Common myeloid progenitor, CD34-positive (primary cell): ENCODE results near the gene NRL.

Experiments
- CTCF ChIA-PET: fragments of 350-600 bp; sonication (Branson Sonifier 250); formaldehyde crosslinking; loops from one replicate; lab custom pipeline; 2021; ENCODE audit warnings: antibody characterized with exemption; lab: Charles Lee
- POLR2A ChIA-PET: fragments of 350-600 bp; sonication (Branson Sonifier 250); formaldehyde crosslinking; loops from one replicate; lab custom pipeline; 2021; ENCODE audit warnings: antibody characterized with exemption; lab: Charles Lee
- DNase-seq, 3 donors: peaks; one replicate each; pipeline versions ENCODE4 v3.0.0 to v3.0.0-alpha.2; 2013
- H3K27ac ChIP-seq, 2 experiments: 1 replicate in 1 of 2; 2 replicates in 1 of 2; pipeline ENCODE4 v1.7.0; 2013; ENCODE audit warnings: inconsistent platforms in 2 of 2, low read length in 2 of 2, mild to moderate bottlenecking in 2 of 2, low read depth in 1 of 2, moderate library complexity in 1 of 2; ENCODE audit not compliant: severe bottlenecking in 2 of 2, insufficient read depth in 1 of 2, poor library complexity in 1 of 2
- H3K27me3 ChIP-seq, 5 experiments: replicated peaks in 2 of 5; 1 replicate in 3 of 5; 2 replicates in 2 of 5; pipeline versions ENCODE4 v1.6.1 to v1.7.0; 2013; ENCODE audit warnings: low read length in 4 of 5, mild to moderate bottlenecking in 2 of 5, moderate library complexity in 2 of 5, inconsistent platforms in 1 of 5; ENCODE audit not compliant: insufficient read depth in 5 of 5, control insufficient read depth in 4 of 5
- H3K36me3 ChIP-seq, 4 experiments: 1 replicate in 2 of 4; 2 replicates in 2 of 4; pipeline versions ENCODE4 v1.6.1 to v1.7.0; 2013; ENCODE audit warnings: low read length in 3 of 4, control low read depth in 1 of 4, mild to moderate bottlenecking in 1 of 4; ENCODE audit not compliant: control insufficient read depth in 4 of 4, insufficient read depth in 4 of 4
- H3K4me1 ChIP-seq, 4 experiments: 1 replicate in 3 of 4; 2 replicates in 1 of 4; pipeline versions ENCODE4 v1.6.1 to v1.7.1; 2013; ENCODE audit warnings: low read length in 3 of 4, mild to moderate bottlenecking in 3 of 4, control low read depth in 1 of 4, inconsistent platforms in 1 of 4, moderate library complexity in 1 of 4; ENCODE audit not compliant: control insufficient read depth in 4 of 4, insufficient read depth in 4 of 4; ENCODE audit errors: control extremely low read depth in 1 of 4
- H3K4me3 ChIP-seq, 7 experiments: 1 replicate in 4 of 7; 2 replicates in 3 of 7; pipeline versions ENCODE4 v1.5.1 to v1.7.0; 2013; ENCODE audit warnings: mild to moderate bottlenecking in 7 of 7, low read length in 6 of 7, moderate library complexity in 6 of 7, inconsistent platforms in 2 of 7, low read depth in 2 of 7, control low read depth in 1 of 7; ENCODE audit not compliant: insufficient read depth in 4 of 7, control insufficient read depth in 1 of 7; ENCODE audit errors: extremely low read depth in 1 of 7
- H3K9me3 ChIP-seq, 5 experiments: 1 replicate in 4 of 5; 2 replicates in 1 of 5; pipeline versions ENCODE4 v1.6.1 to v1.7.1; 2013; ENCODE audit warnings: low read length in 4 of 5, mild to moderate bottlenecking in 2 of 5, inconsistent platforms in 1 of 5, low read depth in 1 of 5, moderate library complexity in 1 of 5; ENCODE audit not compliant: control insufficient read depth in 4 of 5, insufficient read depth in 2 of 5; ENCODE audit errors: control extremely low read depth in 1 of 5
- WGBS: methylation state at CpG from one replicate; pipeline ENCODE4 v1.1.5; 2013; ENCODE audit not compliant: insufficient coverage; 5-methylcytosine and 5-hydroxymethylcytosine counted together

Gene NRL

GRCh38 chr14:24103451-24103850, 11.3 kb downstream of the NRL start:
- Histone ChIP-seq H3K9me3 (peaks cover 0 to 5% (median 0%) of the 10 kb centered on the region in 5 experiments), H3K4me3 (no peak overlapping the region), H3K4me1 (peaks cover 0 to 7% (median under 1%) of the 10 kb centered on the region in 4 experiments), H3K36me3 (peaks cover 0 to 55% (median 30%) of the 10 kb centered on the region in 4 experiments), H3K27me3 (no peaks in the 10 kb centered on the region), H3K27ac (no peak overlapping the region)
- ChIA-PET POLR2A (no interaction called here), CTCF (interaction anchor here (1.1 to 11.6 kb wide), 3 partner anchors 12 to 60 kb away, joined by 3 to 188 read pairs (median 33); no protein-coding TSS in a partner anchor)
- WGBS: 92% methylated on average over 13 of the region's 13 CpGs
- DNase-seq: no peak

- Histone ChIP-seq H3K27me3 (no peaks in the 10 kb centered on the region), H3K27ac (no peak overlapping the region), H3K4me3 (no peak overlapping the region), H3K9me3 (peaks cover 0 to 5% (median 0%) of the 10 kb centered on the region in 5 experiments), H3K36me3 (peaks cover 0 to 64% (median 34%) of the 10 kb centered on the region in 4 experiments), H3K4me1 (peaks cover 0 to 5% (median 0%) of the 10 kb centered on the region in 4 experiments)
- CTCF ChIA-PET: interaction anchor here (0.8 to 11.6 kb wide), 3 partner anchors 11 to 60 kb away, joined by 3 to 188 read pairs (median 7); no protein-coding TSS in a partner anchor
- POLR2A ChIA-PET: interaction anchor here (0.6 kb wide), 1 partner anchor 136 kb away, joined by 4 read pairs; no protein-coding TSS in a partner anchor
- 94% methylated on average over 6 of the region's 7 CpGs for WGBS
- DNase-seq: no peak
Observed at GRCh38 chr14:24102357-24103048, 12.2 kb downstream of the NRL start.

GRCh38 chr14:24100982-24101494, 13.7 kb downstream of the NRL start:
- POLR2A ChIA-PET: no interaction called here

GRCh38 chr14:24100197-24100981, 14.4 kb downstream of the NRL start:
- ChIA-PET POLR2A (no interaction called here), CTCF (interaction anchor here (1.1 to 11.6 kb wide), 3 partner anchors 8 to 41 kb away, joined by 3 to 188 read pairs (median 83); no protein-coding TSS in a partner anchor)
- H3K4me3 ChIP-seq: no peak overlapping the region
- no peaks in the 10 kb centered on the region for H3K27me3 ChIP-seq
- H3K4me1 ChIP-seq: peaks cover 0 to 6% (median 5%) of the 10 kb centered on the region in 4 experiments
- peaks cover 0 to 68% (median 34%) of the 10 kb centered on the region in 4 experiments for H3K36me3 ChIP-seq
- WGBS: 96% methylated on average over 2 of the region's 4 CpGs
- no peak overlapping the region for H3K27ac ChIP-seq
- no peak for DNase-seq
- H3K9me3 ChIP-seq: peaks cover 0 to 5% (median 0%) of the 10 kb centered on the region in 5 experiments

More at GRCh38 chr14:24100982-24101494, 13.7 kb downstream of the NRL start:
- no peak for DNase-seq
- no peak overlapping the region for H3K4me3 ChIP-seq
- 97% methylated on average over 3 of the region's 3 CpGs for WGBS
- H3K4me1 ChIP-seq: peaks cover 0 to 3% (median 0%) of the 10 kb centered on the region in 4 experiments
- no peaks in the 10 kb centered on the region for H3K27me3 ChIP-seq
- H3K36me3 ChIP-seq: peaks cover 0 to 68% (median 34%) of the 10 kb centered on the region in 4 experiments
- CTCF ChIA-PET: interaction anchor here (1.1 to 11.6 kb wide), 3 partner anchors 10 to 42 kb away, joined by 3 to 188 read pairs (median 7); no protein-coding TSS in a partner anchor
- peaks cover 0 to 5% (median 0%) of the 10 kb centered on the region in 5 experiments for H3K9me3 ChIP-seq
- H3K27ac ChIP-seq: no peak overlapping the region

- ChIA-PET POLR2A (no interaction called here), CTCF (interaction anchor here (7.1 kb wide), 1 partner anchor 9 kb away, joined by 83 read pairs; no protein-coding TSS in a partner anchor)
- peaks cover 0 to 63% (median 30%) of the 10 kb centered on the region in 4 experiments for H3K36me3 ChIP-seq
- H3K27ac ChIP-seq: no peak overlapping the region
- DNase-seq: no peak
- 96% methylated on average over 15 of the region's 17 CpGs for WGBS
- peaks cover 0 to 16% (median 13%) of the 10 kb centered on the region in 4 experiments for H3K4me1 ChIP-seq
- H3K27me3 ChIP-seq: no peaks in the 10 kb centered on the region
- H3K4me3 ChIP-seq: no peak overlapping the region
- H3K9me3 ChIP-seq: no peaks in the 10 kb centered on the region
Observed at GRCh38 chr14:24098927-24099813, 15.6 kb downstream of the NRL start.
